GM18519 (cell line): ENCODE results near the gene MED12L.

Source experiments
- ATAC-seq: cut with Tn5 transposase; IDR thresholded peaks from one replicate; pipeline ENCODE4 v1.9.1; 2021; ENCODE audit warnings: mild to moderate bottlenecking, moderate library complexity; ENCODE audit not compliant: unreplicated experiment, low FRiP score

The MED12L gene

DNA sequence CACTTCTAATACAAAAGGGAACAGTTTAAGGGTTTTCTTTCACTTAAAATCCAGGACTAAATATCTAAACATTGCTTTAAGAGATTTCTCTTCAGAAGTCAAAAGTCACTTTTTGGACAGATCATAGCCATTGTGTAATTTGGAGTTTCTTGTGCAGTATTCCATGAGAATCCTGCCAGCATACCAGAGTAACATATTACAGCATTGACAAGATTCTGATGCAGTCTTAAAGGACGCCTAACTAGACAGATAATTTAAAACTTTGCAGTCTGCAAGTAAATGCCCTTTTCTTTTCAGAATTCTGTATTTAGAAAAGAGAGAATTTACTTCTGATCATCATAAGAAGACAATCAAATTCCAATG lies 392.9 kb downstream of the MED12L start:
- ATAC-seq = no peak

DNA sequence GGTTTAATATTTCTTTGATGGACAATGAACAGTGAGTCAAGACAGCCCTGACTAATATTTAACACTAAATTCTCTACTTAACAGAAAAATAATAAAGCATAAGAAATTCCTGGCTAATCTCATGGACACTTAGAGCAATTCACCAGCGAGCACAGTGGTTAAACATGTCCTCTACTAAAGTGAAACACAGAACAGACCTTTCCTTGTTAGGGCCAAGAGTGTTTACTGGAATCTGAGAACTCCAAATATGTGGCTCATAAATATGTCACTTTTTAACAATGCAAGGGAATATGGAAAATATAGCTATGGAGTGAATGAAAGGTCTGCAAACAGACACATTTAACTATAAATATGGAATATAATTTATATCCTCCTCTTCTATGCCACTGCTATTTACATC lies 394.0 kb downstream of the MED12L start:
- ATAC-seq = no peak

DNA sequence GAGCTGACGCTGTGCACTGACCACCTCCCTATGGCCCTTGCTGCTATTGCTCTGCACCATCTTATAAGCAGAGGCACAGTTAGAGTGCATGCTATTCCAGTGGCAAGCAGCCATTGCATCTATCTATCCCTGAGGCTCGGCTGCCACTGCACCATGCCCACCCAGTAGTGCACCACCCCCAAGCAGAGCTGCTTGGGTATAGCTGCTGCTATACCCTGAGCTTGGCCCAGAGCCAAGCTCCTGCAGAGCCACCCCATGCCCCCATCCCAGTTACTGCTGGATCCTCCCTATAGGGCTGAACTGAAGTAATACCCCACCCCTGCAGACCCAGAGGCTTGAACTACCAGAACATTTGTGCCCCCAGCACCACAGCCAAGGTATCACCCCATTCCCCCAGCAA lies 395.0 kb downstream of the MED12L start:
- no peak for ATAC-seq

DNA sequence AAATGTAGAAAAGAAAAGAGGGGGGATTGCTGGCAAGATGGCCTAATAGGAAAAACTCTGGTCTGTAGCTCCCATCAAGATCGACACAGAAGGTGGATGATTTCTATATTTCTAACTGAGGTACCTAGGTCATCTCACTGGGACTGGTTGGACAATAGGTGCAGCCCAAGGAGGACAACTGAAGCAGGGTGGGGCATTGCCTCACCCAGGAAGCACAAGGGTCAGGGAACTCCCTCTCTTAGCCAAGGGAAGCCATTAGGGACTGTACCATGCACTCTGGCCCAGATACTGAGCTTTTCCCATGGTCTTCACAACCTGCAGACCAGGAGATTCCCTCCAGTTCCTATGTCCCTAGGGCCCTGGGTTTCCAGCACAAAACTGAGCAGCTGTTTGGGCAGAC lies 398.0 kb downstream of the MED12L start:
- ATAC-seq = no peak

DNA sequence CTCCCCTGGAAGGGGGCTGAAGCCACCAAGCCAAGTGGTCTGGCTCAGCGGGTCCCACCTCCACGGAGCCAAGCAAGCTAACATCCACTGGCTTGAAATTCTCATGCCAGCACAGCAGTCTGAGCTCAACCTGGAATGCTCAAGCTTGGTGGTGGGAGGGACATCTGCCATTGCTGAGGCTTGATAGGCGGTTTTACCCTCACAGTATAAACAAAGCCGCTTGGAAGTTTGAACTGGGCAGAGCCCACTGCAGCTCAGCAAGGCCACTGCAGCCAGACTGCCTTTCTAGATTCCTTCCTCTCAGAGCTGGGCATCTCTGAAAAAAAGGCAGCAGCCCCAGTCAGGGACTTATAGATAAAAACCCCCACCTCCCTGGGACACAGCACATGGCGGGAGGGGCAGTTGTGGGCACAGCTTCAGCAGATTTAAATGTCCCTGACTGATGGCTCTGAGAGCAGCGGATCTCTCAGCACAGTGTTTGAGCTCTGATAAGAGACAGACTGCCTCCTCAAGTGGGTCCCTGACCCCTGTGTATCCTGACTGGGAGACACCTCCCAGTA lies 398.6 kb downstream of the MED12L start:
- ATAC-seq = no peak
